K562 (cell line): ENCODE results near the gene ADIPOR2. TPM values are rescaled to one million over a fixed set of nuclear protein-coding genes. Genes with fewer than 3 reads are reported as not detected.

Source experiments
- HNRNPK ChIP-seq: fragments of 200-400 bp; formaldehyde crosslinking; IDR thresholded peaks from one replicate; pipeline ENCODE4 v1.6.1; 2018; ENCODE audit warnings: mild to moderate bottlenecking, low read depth, low read length; ENCODE audit not compliant: poor library complexity, severe bottlenecking
- JUN ChIP-seq, 2 experiments: sonication (generic) in 1 of 2; formaldehyde crosslinking in 1 of 2; IDR thresholded peaks; 2 replicates each; pipeline versions ENCODE4 v1.6.1 to v1.8.0; 2012 to 2022; ENCODE audit warnings: borderline replicate concordance in 2 of 2, mild to moderate bottlenecking in 2 of 2, improper control_type of control experiment in 1 of 2, low read depth in 1 of 2, low read length in 1 of 2, missing genetic modification reagents in 1 of 2
- NR0B1 ChIP-seq: fragments of 450-650 bp; IDR thresholded peaks from one replicate; pipeline ENCODE4 v1.6.1; 2018; ENCODE audit warnings: mild to moderate bottlenecking, moderate library complexity; ENCODE audit not compliant: partially characterized antibody
- PML ChIP-seq: IDR thresholded peaks from 2 replicates; pipeline ENCODE4 v1.6.1; 2012; ENCODE audit warnings: low read length, inconsistent platforms
- POLR2A ChIP-seq: fragments of 450-650 bp; conservative IDR thresholded peaks from 2 replicates; pipeline ENCODE4 v1.6.1; 2016
- SMAD3 ChIP-seq: fragments of 450-650 bp; formaldehyde crosslinking; conservative IDR thresholded peaks from 2 replicates; pipeline ENCODE4 v1.4.0; 2020; ENCODE audit warnings: mild to moderate bottlenecking
- SMAD4 ChIP-seq: fragments of 250-450 bp; sonication (Bioruptor Pico); conservative IDR thresholded peaks from 2 replicates; pipeline ENCODE4 v1.8.0; 2021; ENCODE audit warnings: inconsistent platforms, mild to moderate bottlenecking, moderate library complexity
- SRSF9 ChIP-seq: fragments of 200-400 bp; formaldehyde crosslinking; IDR thresholded peaks from 2 replicates; pipeline ENCODE4 v1.6.1; 2017; ENCODE audit warnings: low read depth, low read length, borderline replicate concordance
- TEAD1 ChIP-seq, 2 experiments: fragments of 450-650 bp in 1 of 2; sonication (generic) in 1 of 2; formaldehyde crosslinking; IDR thresholded peaks; 2 replicates each; pipeline versions ENCODE4 v1.4.0 to v1.8.0; 2020 to 2022; ENCODE audit warnings: mild to moderate bottlenecking in 2 of 2, missing genetic modification reagents in 1 of 2
- YY1 ChIP-seq, 3 experiments: IDR thresholded peaks; 2 replicates each; pipeline ENCODE4 v1.6.1; 2011; ENCODE audit warnings: low read length in 2 of 3, mild to moderate bottlenecking in 2 of 3, moderate library complexity in 2 of 3, borderline replicate concordance in 1 of 3, control low read depth in 1 of 3, low read depth in 1 of 3; ENCODE audit not compliant: insufficient read depth in 3 of 3, insufficient replicate concordance in 2 of 3, control insufficient read depth in 1 of 3, insufficient read length in 1 of 3; ENCODE audit errors: extremely low read depth in 1 of 3
- ZNF143 ChIP-seq: sonication (generic); formaldehyde crosslinking; IDR thresholded peaks from 2 replicates; pipeline ENCODE4 v1.9.0; 2022; ENCODE audit warnings: mild to moderate bottlenecking, missing genetic modification reagents
- ZNF347 ChIP-seq: fragments of 450-650 bp; formaldehyde crosslinking; IDR thresholded peaks from 2 replicates; pipeline ENCODE4 v1.4.0; 2020; ENCODE audit warnings: low read depth, mild to moderate bottlenecking, moderate library complexity
- ZNF639 ChIP-seq, 2 experiments: fragments of 200-800 bp in 1 of 2; sonication (Bioruptor generic) in 1 of 2; sonication (generic) in 1 of 2; formaldehyde crosslinking in 1 of 2; IDR thresholded peaks in 1 of 2; conservative IDR thresholded peaks in 1 of 2; 2 replicates each; pipeline versions ENCODE4 v1.5.0 to v1.6.1; 2016 to 2020; ENCODE audit warnings: missing compliant biosample characterization in 1 of 2, missing genetic modification characterization in 1 of 2, missing genetic modification reagents in 1 of 2
- polyA plus RNA-seq, 8 experiments: library from polyadenylated mRNA; depleted of rRNA in 4 of 8; stranded (reverse) in 5 of 8; unstranded in 3 of 8; fragments of >200 nt; fragmentation: Nextera tagmentation in 2 of 8; fragmentation: Illumina TruSeq in 1 of 8; extraction: Ambion mirVana in 2 of 8; extraction: Trizol in 1 of 8; gene quantifications; 2 replicates each; pipeline versions ENCODE4 v1.2.1 to v1.2.3, GENCODE V29; 2011 to 2014; ENCODE audit warnings: inconsistent platforms in 1 of 8, missing spikeins in 1 of 8
- total RNA-seq, 7 experiments: library from RNA; depleted of rRNA in 6 of 7; stranded (reverse); fragments of >200 nt in 6 of 7; fragmentation: Illumina TruSeq in 2 of 7; extraction: Trizol in 2 of 7; gene quantifications; 2 replicates each; pipeline versions ENCODE4 v1.2.1 to v1.2.3, GENCODE V29; 2011 to 2021; ENCODE audit warnings: low replicate concordance in 1 of 7
- TF ChIP-seq, protein P1 (sequence below), 2 experiments: fragments of 450-650 bp in 1 of 2; sonication (generic) in 1 of 2; formaldehyde crosslinking; conservative IDR thresholded peaks; 2 replicates each; pipeline versions ENCODE4 v1.4.0 to v1.8.1; 2020 to 2022; ENCODE audit warnings: mild to moderate bottlenecking in 1 of 2, missing genetic modification reagents in 1 of 2
- TF ChIP-seq, protein P2 (sequence below), 2 experiments: fragments of 450-650 bp; conservative IDR thresholded peaks; 2 replicates each; pipeline ENCODE4 v1.6.1; 2017; ENCODE audit warnings: mild to moderate bottlenecking in 2 of 2, moderate library complexity in 2 of 2

The ADIPOR2 gene
- total and polyA plus RNA-seq, 9 of the 15 experiments (the other 6 are each of a cell fraction or from before 2014, with no cell fraction given), result 10.9 to 63.5 (median 46.0) TPM

GRCh38 chr12:1691123-1692007, 495 bp downstream of the ADIPOR2 start (continued):
- TF ChIP-seq YY1 (IDR thresholded peaks at IDR 0.05; ENCODE audit: borderline replicate concordance in 1 of 3, control insufficient read depth in 1 of 3, extremely low read depth in 1 of 3, insufficient read depth in 3 of 3, insufficient read length in 1 of 3, insufficient replicate concordance in 2 of 3, low read depth in 1 of 3, low read length in 2 of 3) (no peak), JUN (IDR thresholded peaks at IDR 0.05; ENCODE audit: borderline replicate concordance, low read depth, low read length) (no peak), JUN (CRISPR knock-in tag; IDR thresholded peaks at IDR 0.05; ENCODE audit: borderline replicate concordance) (no peak), ZNF143 (CRISPR knock-in tag) (no peak), ZNF639 (CRISPR knock-in tag; conservative IDR thresholded peaks at IDR 0.05 in 1 of 2, IDR thresholded peaks at IDR 0.05 in 1 of 2) (peak in 1 of 2 experiments; percentile 78; a peak in 2 of 4 replicates), NR0B1 (no peak), ZNF347 (CRISPR knock-in tag) (no peak), SRSF9 (no peak), TEAD1 (CRISPR knock-in tag; IDR thresholded peaks at IDR 0.05) (no peak), POLR2A (0 out of 2 replicates have a peak, but pooled peaks have one; percentile 45), HNRNPK (peak; percentile 6), SMAD4 (CRISPR knock-in tag) (no peak), PML (no peak), SMAD3 (CRISPR knock-in tag) (no peak)
- TF ChIP-seq, protein P1, sequence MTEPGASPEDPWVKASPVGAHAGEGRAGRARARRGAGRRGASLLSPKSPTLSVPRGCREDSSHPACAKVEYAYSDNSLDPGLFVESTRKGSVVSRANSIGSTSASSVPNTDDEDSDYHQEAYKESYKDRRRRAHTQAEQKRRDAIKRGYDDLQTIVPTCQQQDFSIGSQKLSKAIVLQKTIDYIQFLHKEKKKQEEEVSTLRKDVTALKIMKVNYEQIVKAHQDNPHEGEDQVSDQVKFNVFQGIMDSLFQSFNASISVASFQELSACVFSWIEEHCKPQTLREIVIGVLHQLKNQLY (CRISPR knock-in tag; conservative IDR thresholded peaks at IDR 0.05), result no peak
- TF ChIP-seq, protein P2, sequence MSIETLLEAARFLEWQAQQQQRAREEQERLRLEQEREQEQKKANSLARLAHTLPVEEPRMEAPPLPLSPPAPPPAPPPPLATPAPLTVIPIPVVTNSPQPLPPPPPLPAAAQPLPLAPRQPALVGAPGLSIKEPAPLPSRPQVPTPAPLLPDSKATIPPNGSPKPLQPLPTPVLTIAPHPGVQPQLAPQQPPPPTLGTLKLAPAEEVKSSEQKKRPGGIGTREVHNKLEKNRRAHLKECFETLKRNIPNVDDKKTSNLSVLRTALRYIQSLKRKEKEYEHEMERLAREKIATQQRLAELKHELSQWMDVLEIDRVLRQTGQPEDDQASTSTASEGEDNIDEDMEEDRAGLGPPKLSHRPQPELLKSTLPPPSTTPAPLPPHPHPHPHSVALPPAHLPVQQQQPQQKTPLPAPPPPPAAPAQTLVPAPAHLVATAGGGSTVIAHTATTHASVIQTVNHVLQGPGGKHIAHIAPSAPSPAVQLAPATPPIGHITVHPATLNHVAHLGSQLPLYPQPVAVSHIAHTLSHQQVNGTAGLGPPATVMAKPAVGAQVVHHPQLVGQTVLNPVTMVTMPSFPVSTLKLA (conservative IDR thresholded peaks at IDR 0.05), result no peak; a peak in 1 of 4 replicates
